Measurements from ENCODE around the gene ARHGAP28.

ARHGAP28 gene

GRCh38 chr18:6859676-6860422 lies 130.3 kb downstream of the ARHGAP28 start:
- no peak for TF ChIP-seq Cebpa-rat (IDR thresholded peaks at IDR 0.05)
- Histone ChIP-seq H3K27ac (no peak overlapping the region), H4K20me1 (no peaks in the 10 kb centered on the region), H3K4me3 (no peak overlapping the region), H3K9ac (no peak overlapping the region), H3K9me3 (peaks cover 8% of the 10 kb centered on the region), H3K27me3 (no peaks in the 10 kb centered on the region), H3K4me1 (no peaks in the 10 kb centered on the region), H3K36me3 (no peaks in the 10 kb centered on the region), H3K4me2 (no peak overlapping the region)

- Histone ChIP-seq H3K9me3 (no peaks in the 10 kb centered on the region), H3K4me1 (no peaks in the 10 kb centered on the region), H3K36me3 (no peaks in the 10 kb centered on the region), H4K20me1 (no peaks in the 10 kb centered on the region), H3K9ac (no peak overlapping the region), H3K27ac (no peak overlapping the region), H3K4me3 (no peak overlapping the region), H3K27me3 (no peaks in the 10 kb centered on the region), H3K4me2 (no peak overlapping the region)
- no peak for TF ChIP-seq Cebpa-rat (IDR thresholded peaks at IDR 0.05)
Observed at GRCh38 chr18:6860804-6861448, 131.4 kb downstream of the ARHGAP28 start.

GRCh38 chr18:6865251-6865650 lies 135.7 kb downstream of the ARHGAP28 start:
- TF ChIP-seq Cebpa-rat (IDR thresholded peaks at IDR 0.05) = no peak
- Histone ChIP-seq H3K9ac (no peak overlapping the region), H3K36me3 (no peaks in the 10 kb centered on the region), H3K27ac (no peak overlapping the region), H3K4me3 (no peak overlapping the region), H3K4me2 (no peak overlapping the region), H3K27me3 (no peaks in the 10 kb centered on the region), H3K9me3 (no peaks in the 10 kb centered on the region), H4K20me1 (no peaks in the 10 kb centered on the region), H3K4me1 (no peaks in the 10 kb centered on the region)

- no peak overlapping the region for H3K4me2 ChIP-seq
- TF ChIP-seq Cebpa-rat (IDR thresholded peaks at IDR 0.05) = no peak
Observed at GRCh38 chr18:6866552-6867085, 137.1 kb downstream of the ARHGAP28 start.

GRCh38 chr18:6868033-6868432 lies 138.5 kb downstream of the ARHGAP28 start:
- Histone ChIP-seq H3K4me2 (no peak overlapping the region), H3K4me3 (no peak overlapping the region), H3K4me1 (no peaks in the 10 kb centered on the region), H3K27ac (no peak overlapping the region), H3K9me3 (no peaks in the 10 kb centered on the region), H3K27me3 (no peaks in the 10 kb centered on the region), H3K36me3 (no peaks in the 10 kb centered on the region), H4K20me1 (no peaks in the 10 kb centered on the region), H3K9ac (no peak overlapping the region)
- TF ChIP-seq Cebpa-rat (IDR thresholded peaks at IDR 0.05) = no peak

More at GRCh38 chr18:6866552-6867085, 137.1 kb downstream of the ARHGAP28 start:
- no peaks in the 10 kb centered on the region for H3K27me3 ChIP-seq
- H3K9me3 ChIP-seq = no peaks in the 10 kb centered on the region
- no peak overlapping the region for H3K27ac ChIP-seq
- H3K36me3 ChIP-seq = no peaks in the 10 kb centered on the region
- H3K9ac ChIP-seq = no peak overlapping the region
- no peaks in the 10 kb centered on the region for H4K20me1 ChIP-seq
- H3K4me3 ChIP-seq = no peak overlapping the region
- no peaks in the 10 kb centered on the region for H3K4me1 ChIP-seq

GRCh38 chr18:6871566-6871965 lies 142.1 kb downstream of the ARHGAP28 start:
- no peaks in the 10 kb centered on the region for H3K9me3 ChIP-seq

GRCh38 chr18:6873040-6873751 lies 143.7 kb downstream of the ARHGAP28 start:
- no peak overlapping the region for H3K9ac ChIP-seq
- H3K27ac ChIP-seq = no peak overlapping the region
- no peaks in the 10 kb centered on the region for H3K36me3 ChIP-seq
- H3K27me3 ChIP-seq = no peaks in the 10 kb centered on the region
- no peak overlapping the region for H3K4me3 ChIP-seq
- no peak for TF ChIP-seq Cebpa-rat (IDR thresholded peaks at IDR 0.05)
- no peaks in the 10 kb centered on the region for H4K20me1 ChIP-seq
- H3K4me1 ChIP-seq = no peaks in the 10 kb centered on the region
- H3K4me2 ChIP-seq = no peak overlapping the region
- no peaks in the 10 kb centered on the region for H3K9me3 ChIP-seq

More at GRCh38 chr18:6871566-6871965, 142.1 kb downstream of the ARHGAP28 start:
- no peak overlapping the region for H3K9ac ChIP-seq
- H3K27ac ChIP-seq = no peak overlapping the region
- TF ChIP-seq Cebpa-rat (IDR thresholded peaks at IDR 0.05) = no peak
- no peaks in the 10 kb centered on the region for H3K27me3 ChIP-seq
- H3K4me2 ChIP-seq = no peak overlapping the region
- no peaks in the 10 kb centered on the region for H4K20me1 ChIP-seq
- H3K4me3 ChIP-seq = no peak overlapping the region
- no peaks in the 10 kb centered on the region for H3K36me3 ChIP-seq
- no peaks in the 10 kb centered on the region for H3K4me1 ChIP-seq

GRCh38 chr18:6874315-6874714 lies 144.8 kb downstream of the ARHGAP28 start:
- Histone ChIP-seq H3K9ac (no peak overlapping the region), H3K36me3 (no peaks in the 10 kb centered on the region), H4K20me1 (no peaks in the 10 kb centered on the region), H3K9me3 (no peaks in the 10 kb centered on the region), H3K4me1 (no peaks in the 10 kb centered on the region), H3K4me3 (no peak overlapping the region), H3K4me2 (no peak overlapping the region), H3K27me3 (no peaks in the 10 kb centered on the region), H3K27ac (no peak overlapping the region)
- no peak for TF ChIP-seq Cebpa-rat (IDR thresholded peaks at IDR 0.05)

GRCh38 chr18:6875749-6876148 lies 146.2 kb downstream of the ARHGAP28 start:
- Histone ChIP-seq H3K4me2 (no peak overlapping the region), H3K9me3 (no peaks in the 10 kb centered on the region), H3K27ac (no peak overlapping the region), H4K20me1 (no peaks in the 10 kb centered on the region), H3K36me3 (no peaks in the 10 kb centered on the region), H3K4me3 (no peak overlapping the region), H3K27me3 (no peaks in the 10 kb centered on the region), H3K4me1 (no peaks in the 10 kb centered on the region), H3K9ac (no peak overlapping the region)
- no peak for TF ChIP-seq Cebpa-rat (IDR thresholded peaks at IDR 0.05)

GRCh38 chr18:6876641-6877041 lies 147.1 kb downstream of the ARHGAP28 start:
- Histone ChIP-seq H4K20me1 (no peaks in the 10 kb centered on the region), H3K4me3 (no peak overlapping the region), H3K27me3 (no peaks in the 10 kb centered on the region), H3K4me2 (no peak overlapping the region), H3K4me1 (no peaks in the 10 kb centered on the region), H3K36me3 (no peaks in the 10 kb centered on the region), H3K9ac (no peak overlapping the region), H3K27ac (no peak overlapping the region), H3K9me3 (no peaks in the 10 kb centered on the region)
- no peak for TF ChIP-seq Cebpa-rat (IDR thresholded peaks at IDR 0.05)

All from BLaER1 (cell line).